ENCODE results near the gene NKX2-2. TPM values are rescaled to one million over a fixed set of nuclear protein-coding genes. Genes with fewer than 3 reads are reported as not detected.
A peak's percentile ranks its signal among the peaks of the same experiment; 100 is the strongest.

Gene NKX2-2
- total RNA-seq, result not detected

- peak in 1 of 2 donors; percentile 81 for DNase-seq
- Histone ChIP-seq H3K9me3 (no peaks in the 10 kb centered on the region), H3K4me3 (peak within 1 kb of the TSS in 3 of 4 donors; percentile 9 to 32 (median 18)), H3K27me3 (peaks cover 7 to 99% (median 69%) of the 10 kb centered on the region in 4 donors), H3K27ac (no peak within 1 kb of the TSS), H3K4me1 (peaks cover 53 to 87% (median 67%) of the 10 kb centered on the region in 4 donors), H3K36me3 (no peaks in the 10 kb centered on the region)
- no peak for ATAC-seq (ENCODE audit: low FRiP score in 2 of 2)
- TF ChIP-seq POLR2AphosphoS5 (IDR thresholded peaks at IDR 0.05), result no peak
- TF ChIP-seq EP300 (IDR thresholded peaks at IDR 0.05), result no peak
- no peak for TF ChIP-seq CTCF (IDR thresholded peaks at IDR 0.05)
- no peak for TF ChIP-seq POLR2A (IDR thresholded peaks at IDR 0.05)
- WGBS, 2 donors, result 2 to 9% methylated on average over 44 of the region's 45 CpGs
These were observed at the start of gene NKX2-2 for GRCh38 chr20:21513881-21514540. Gene NKX2-2, minus strand, starts transcription at chr20:21514064. Its CDS starts 395 bp downstream, at chr20:21513669.

- H3K9me3 ChIP-seq, result no peaks in the 10 kb centered on the region
- H3K4me1 ChIP-seq, result no peaks in the 10 kb centered on the region
- no peak for TF ChIP-seq EP300 (IDR thresholded peaks at IDR 0.05)
- no peak for TF ChIP-seq POLR2AphosphoS5 (IDR thresholded peaks at IDR 0.05)
- no peak for TF ChIP-seq CTCF (IDR thresholded peaks at IDR 0.05)
- TF ChIP-seq POLR2A (IDR thresholded peaks at IDR 0.05), result no peak
- DNase-seq, result no peak
- H3K27me3 ChIP-seq, result no peaks in the 10 kb centered on the region
- H3K4me3 ChIP-seq, result no peak overlapping the region
- no peaks in the 10 kb centered on the region for H3K36me3 ChIP-seq
- WGBS, 2 donors, result 83 to 86% methylated on average over 5 of the region's 5 CpGs
- ATAC-seq (ENCODE audit: low FRiP score in 2 of 2), result no peak
- no peak overlapping the region for H3K27ac ChIP-seq
These were observed 48.8 kb upstream of the NKX2-2 start for GRCh38 chr20:21562656-21563055.

- WGBS, 2 donors, result 76 to 78% methylated on average over 7 of the region's 7 CpGs
These were observed 45.4 kb upstream of the NKX2-2 start for GRCh38 chr20:21559305-21559704.

GRCh38 chr20:21557241-21558020, 43.6 kb upstream of the NKX2-2 start:
- peak in 1 of 2 donors; percentile 24 for ATAC-seq (ENCODE audit: low FRiP score in 2 of 2)
- Histone ChIP-seq H3K4me3 (no peak overlapping the region), H3K9me3 (no peaks in the 10 kb centered on the region), H3K36me3 (no peaks in the 10 kb centered on the region), H3K27ac (no peak overlapping the region), H3K27me3 (no peaks in the 10 kb centered on the region), H3K4me1 (no peaks in the 10 kb centered on the region)
- no peak for TF ChIP-seq POLR2A (IDR thresholded peaks at IDR 0.05)
- no peak for TF ChIP-seq POLR2AphosphoS5 (IDR thresholded peaks at IDR 0.05)
- no peak for TF ChIP-seq EP300 (IDR thresholded peaks at IDR 0.05)
- TF ChIP-seq CTCF (IDR thresholded peaks at IDR 0.05), result no peak
- WGBS, 2 donors, result 81 to 85% methylated on average over 18 to 20 of the region's 20 CpGs
- peak in 1 of 2 donors; percentile 46 for DNase-seq

More at GRCh38 chr20:21559305-21559704, 45.4 kb upstream of the NKX2-2 start:
- Histone ChIP-seq H3K9me3 (no peaks in the 10 kb centered on the region), H3K4me1 (no peaks in the 10 kb centered on the region), H3K4me3 (no peak overlapping the region), H3K27me3 (no peaks in the 10 kb centered on the region), H3K27ac (no peak overlapping the region), H3K36me3 (no peaks in the 10 kb centered on the region)
- TF ChIP-seq CTCF (IDR thresholded peaks at IDR 0.05) (no peak), POLR2A (IDR thresholded peaks at IDR 0.05) (no peak), POLR2AphosphoS5 (IDR thresholded peaks at IDR 0.05) (no peak), EP300 (IDR thresholded peaks at IDR 0.05) (no peak)
- DNase-seq (no peak), ATAC-seq (ENCODE audit: low FRiP score in 2 of 2) (no peak)
